T-cell (primary cell): ENCODE data around the gene SHLD2. TPM values are rescaled to one million over a fixed set of nuclear protein-coding genes. Genes with fewer than 3 reads are reported as not detected.

Experiments
- ATAC-seq, 4 experiments: fragments of 200-7000 bp in 3 of 4; fragments of 150-1000 bp in 1 of 4; cut with Tn5 transposase; replicated peaks in 1 of 4; 1 replicate in 3 of 4; 2 replicates in 1 of 4; pipeline ENCODE4 v1.10.0; 2021; ENCODE audit warnings: moderate library complexity in 3 of 4, mild to moderate bottlenecking in 2 of 4, moderate number of reproducible peaks in 1 of 4
- CTCF ChIA-PET, 2 donors: fragments of 300-600 bp; sonication (Branson Sonifier 250); formaldehyde crosslinking; loops; one replicate each; lab custom pipeline; 2022; ENCODE audit warnings: antibody characterized with exemption in 2 of 2; lab: Charles Lee
- POLR2A ChIA-PET, 2 donors: fragments of 300-600 bp; sonication (Branson Sonifier 250); formaldehyde crosslinking; loops; one replicate each; lab custom pipeline; 2022; ENCODE audit warnings: antibody characterized with exemption in 2 of 2; lab: Charles Lee
- DNase-seq, 35 experiments: peaks; one replicate each; pipeline versions ENCODE4 v3.0.0 to v3.0.0-alpha.2; 2013 to 2023
- H3K27ac ChIP-seq: one replicate; pipeline ENCODE4 v1.5.1; 2013; ENCODE audit warnings: low read length
- H3K27me3 ChIP-seq, 2 experiments: replicated peaks in 1 of 2; 1 replicate in 1 of 2; 2 replicates in 1 of 2; pipeline versions ENCODE4 v1.6.1 to v1.7.0; 2013; ENCODE audit warnings: low read length in 1 of 2, mixed read lengths in 1 of 2; ENCODE audit not compliant: control insufficient read depth in 2 of 2, insufficient read depth in 2 of 2; ENCODE audit errors: extremely low read depth in 1 of 2
- H3K36me3 ChIP-seq, 2 donors: 1 replicate in 1 of 2; 2 replicates in 1 of 2; pipeline versions ENCODE4 v1.6.1 to v1.7.0; 2013; ENCODE audit warnings: low read length in 1 of 2; ENCODE audit not compliant: control insufficient read depth in 2 of 2, insufficient read depth in 1 of 2; ENCODE audit errors: extremely low read depth in 1 of 2
- H3K4me1 ChIP-seq, 2 experiments: 1 replicate in 1 of 2; 2 replicates in 1 of 2; pipeline versions ENCODE4 v1.6.1 to v1.7.0; 2013; ENCODE audit warnings: low read length in 2 of 2, mixed read lengths in 1 of 2; ENCODE audit not compliant: insufficient read depth in 2 of 2, control insufficient read depth in 1 of 2; ENCODE audit errors: extremely low read depth in 1 of 2
- H3K4me3 ChIP-seq, 2 donors: 1 replicate in 1 of 2; 2 replicates in 1 of 2; pipeline versions ENCODE4 v1.5.1 to v1.7.0; 2013; ENCODE audit warnings: mild to moderate bottlenecking in 2 of 2, low read length in 1 of 2, moderate library complexity in 1 of 2; ENCODE audit not compliant: control insufficient read depth in 1 of 2; ENCODE audit errors: extremely low read depth in 1 of 2
- H3K9me3 ChIP-seq: 2 replicates; pipeline ENCODE4 v1.7.0; 2013
- H3K27ac Mint-ChIP-seq, 2 donors: one replicate each; pipeline ENCODE4 v1.8.0; 2020 to 2021; ENCODE audit warnings: mild to moderate bottlenecking in 2 of 2, mixed read lengths in 2 of 2
- H3K27me3 Mint-ChIP-seq, 2 donors: one replicate each; pipeline ENCODE4 v1.8.0; 2021 to 2022; ENCODE audit warnings: mixed read lengths in 2 of 2
- H3K36me3 Mint-ChIP-seq: one replicate; pipeline ENCODE4 v1.8.0; 2021; ENCODE audit warnings: mixed read lengths
- H3K4me1 Mint-ChIP-seq, 3 donors: one replicate each; pipeline ENCODE4 v1.8.0; 2020 to 2022; ENCODE audit warnings: mixed read lengths in 3 of 3, mild to moderate bottlenecking in 1 of 3
- H3K4me3 Mint-ChIP-seq, 3 donors: one replicate each; pipeline ENCODE4 v1.8.0; 2020 to 2022; ENCODE audit warnings: mild to moderate bottlenecking in 3 of 3, mixed read lengths in 3 of 3, moderate library complexity in 3 of 3
- H3K9me3 Mint-ChIP-seq, 3 donors: one replicate each; pipeline ENCODE4 v1.8.0; 2020 to 2022; ENCODE audit warnings: mixed read lengths in 3 of 3
- WGBS: methylation state at CpG from one replicate; pipeline ENCODE4 v1.1.5; 2013; ENCODE audit warnings: missing lambda C conversion rate; ENCODE audit not compliant: insufficient coverage; 5-methylcytosine and 5-hydroxymethylcytosine counted together
- total RNA-seq, 35 experiments: library from RNA in 6 of 35; stranded (reverse) in 6 of 35; fragments of 120-200 nt in 1 of 35; gene quantifications; one replicate each; pipeline versions ENCODE4 v1.2.1 to v1.2.4 and lab custom pipeline; 2013 to 2026

Gene SHLD2
- total RNA-seq (10 to 100 TPM; 20.9 to 29.3 (median 22.1) TPM), total RNA-seq (lab: John Stamatoyannopoulos, UW) (29.9 to 92.4 (median 60.8) reads per million in 29 experiments)
- total RNA-seq (2013) = 36.8 TPM

- ATAC-seq (peak; percentile 69 to 78 (median 76)), DNase-seq (peak; percentile 72 to 90 (median 81))
- Histone ChIP-seq H3K4me3 (peak within 1 kb of the TSS; percentile 58 to 70), H3K9me3 (no peaks in the 10 kb centered on the region), H3K36me3 (peaks cover 0 to 8% of the 10 kb centered on the region in 2 donors), H3K27ac (peak within 1 kb of the TSS; percentile 86), H3K27me3 (no peaks in the 10 kb centered on the region), H3K4me1 (peaks cover 16 to 33% of the 10 kb centered on the region in 2 experiments)
- Mint-ChIP-seq H3K4me3 (peak within 1 kb of the TSS; percentile 85 to 91 (median 90)), H3K9me3 (no peaks in the 10 kb centered on the region), H3K36me3 (peaks cover 15% of the 10 kb centered on the region), H3K27me3 (no peaks in the 10 kb centered on the region), H3K27ac (peak within 1 kb of the TSS; percentile 90 to 91), H3K4me1 (peaks cover 46 to 67% (median 60%) of the 10 kb centered on the region in 3 donors)
- ChIA-PET CTCF (interaction anchor here (0.6 to 1.0 kb wide), 3 partner anchors 11 to 394 kb away, joined by 3 to 4 read pairs (median 3); no protein-coding TSS in a partner anchor), POLR2A (interaction anchor here in 1 of 2 donors (1.0 kb wide), 3 partner anchors 7 to 11 kb away, joined by 3 to 8 read pairs (median 4); no protein-coding TSS in a partner anchor)
- WGBS = 1% methylated on average over 88 of the region's 111 CpGs
Measured at GRCh38 chr10:87094373-87095235, at the start of gene SHLD2, which contains the start of gene GLUD1. TSS of gene SHLD2 (plus strand) at chr10:87095206. CDS start at chr10:87151355, 56,149 bp downstream. TSS of gene GLUD1 (minus strand) at chr10:87094843. CDS start at chr10:87094769, 74 bp downstream.

DNA sequence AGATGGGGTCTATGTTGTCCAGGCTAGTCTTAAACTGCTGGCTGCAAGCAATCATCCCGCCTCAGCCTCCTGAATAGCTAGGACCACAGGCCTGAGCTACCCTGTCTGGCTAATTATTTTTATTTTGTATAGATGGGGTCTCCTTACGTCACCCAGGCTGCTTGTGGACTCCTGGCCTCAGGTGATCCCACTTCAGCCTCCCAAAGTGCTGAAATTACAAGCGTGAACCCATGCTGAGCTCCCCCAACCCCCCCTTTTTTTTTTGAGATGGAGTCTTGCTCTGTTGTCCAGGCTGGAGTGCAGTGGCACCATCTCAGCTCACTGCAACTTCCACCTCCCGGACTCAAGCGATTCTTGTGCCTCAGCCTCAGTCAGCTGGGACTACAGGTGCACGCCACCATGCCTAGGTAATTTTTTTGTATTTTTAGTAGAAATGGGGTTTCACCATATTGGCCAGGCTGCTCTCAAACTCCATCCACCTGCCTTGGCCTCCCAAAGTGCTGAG lies 49.5 kb upstream of the SHLD2 start:
- ATAC-seq (no peak), DNase-seq (no peak)
- POLR2A ChIA-PET = no interaction called here
- Histone ChIP-seq H3K4me1 (no peaks in the 10 kb centered on the region), H3K36me3 (peaks cover 4 to 28% of the 10 kb centered on the region in 2 donors), H3K27me3 (no peaks in the 10 kb centered on the region), H3K4me3 (no peak overlapping the region), H3K9me3 (no peaks in the 10 kb centered on the region), H3K27ac (no peak overlapping the region)
- Mint-ChIP-seq H3K4me1 (no peaks in the 10 kb centered on the region), H3K27me3 (no peaks in the 10 kb centered on the region), H3K27ac (no peak overlapping the region), H3K9me3 (no peaks in the 10 kb centered on the region), H3K36me3 (peaks cover 40% of the 10 kb centered on the region), H3K4me3 (no peak overlapping the region)
- WGBS = 92% methylated on average over 2 of the region's 6 CpGs
- CTCF ChIA-PET = interaction anchor here in 1 of 2 donors (0.5 kb wide), 1 partner anchor 287 kb away, joined by 8 read pairs; no protein-coding TSS in a partner anchor

GRCh38 chr10:87053111-87053510 lies 41.9 kb upstream of the SHLD2 start:
- Histone ChIP-seq H3K27ac (no peak overlapping the region), H3K4me3 (no peak overlapping the region), H3K9me3 (no peaks in the 10 kb centered on the region), H3K27me3 (no peaks in the 10 kb centered on the region), H3K4me1 (no peaks in the 10 kb centered on the region), H3K36me3 (peaks cover 8 to 76% of the 10 kb centered on the region in 2 donors)
- ChIA-PET CTCF (interaction anchor here in 1 of 2 donors (0.6 to 1.6 kb wide), 2 partner anchors 29 to 114 kb away, joined by 5 to 21 read pairs; no protein-coding TSS in a partner anchor), POLR2A (no interaction called here)
- WGBS = 100% methylated on average over 2 of the region's 3 CpGs
- H3K27me3 Mint-ChIP-seq = no peaks in the 10 kb centered on the region
- ATAC-seq (no peak), DNase-seq (no peak)
- no peak overlapping the region for H3K27ac Mint-ChIP-seq
- H3K4me3 Mint-ChIP-seq = no peak overlapping the region
- H3K9me3 Mint-ChIP-seq = no peaks in the 10 kb centered on the region
- no peaks in the 10 kb centered on the region for H3K4me1 Mint-ChIP-seq
- H3K36me3 Mint-ChIP-seq = peaks cover 41% of the 10 kb centered on the region

- Mint-ChIP-seq H3K4me3 (no peak overlapping the region), H3K36me3 (peaks cover 40% of the 10 kb centered on the region), H3K9me3 (no peaks in the 10 kb centered on the region), H3K27ac (no peak overlapping the region), H3K27me3 (no peaks in the 10 kb centered on the region), H3K4me1 (no peaks in the 10 kb centered on the region)
- no peaks in the 10 kb centered on the region for H3K4me1 ChIP-seq
- no peak overlapping the region for H3K27ac ChIP-seq
- POLR2A ChIA-PET = no interaction called here
- WGBS = 100% methylated on average over 1 of the region's 7 CpGs
- H3K9me3 ChIP-seq = no peaks in the 10 kb centered on the region
- CTCF ChIA-PET = interaction anchor here in 1 of 2 donors (0.6 to 1.6 kb wide), 2 partner anchors 28 to 115 kb away, joined by 5 to 21 read pairs; no protein-coding TSS in a partner anchor
- peaks cover 7 to 78% of the 10 kb centered on the region in 2 donors for H3K36me3 ChIP-seq
- no peak for ATAC-seq
- H3K4me3 ChIP-seq = no peak overlapping the region
- no peaks in the 10 kb centered on the region for H3K27me3 ChIP-seq
- DNase-seq = no peak
Measured at GRCh38 chr10:87053577-87054181, 41.3 kb upstream of the SHLD2 start.

GRCh38 chr10:87054373-87055295 lies 40.4 kb upstream of the SHLD2 start:
- Histone ChIP-seq H3K27me3 (no peaks in the 10 kb centered on the region), H3K4me3 (no peak overlapping the region), H3K36me3 (peaks cover 4 to 79% of the 10 kb centered on the region in 2 donors), H3K9me3 (no peaks in the 10 kb centered on the region), H3K27ac (no peak overlapping the region), H3K4me1 (no peaks in the 10 kb centered on the region)
- DNase-seq (no peak), ATAC-seq (no peak)
- Mint-ChIP-seq H3K4me3 (no peak overlapping the region), H3K36me3 (peaks cover 40% of the 10 kb centered on the region), H3K27ac (no peak overlapping the region), H3K9me3 (no peaks in the 10 kb centered on the region), H3K27me3 (no peaks in the 10 kb centered on the region), H3K4me1 (no peaks in the 10 kb centered on the region)
- ChIA-PET CTCF (interaction anchor here in 1 of 2 donors (0.6 kb wide), 1 partner anchor 94 kb away, joined by 15 read pairs; no protein-coding TSS in a partner anchor), POLR2A (no interaction called here)
- 57% methylated on average over 7 of the region's 7 CpGs for WGBS
